NCI-H774 (cell line): Measurements from ENCODE around the gene ZDHHC14.
"Not testable (repeated sequence)": the region's sequence is repeated elsewhere in the genome, so short reads cannot be mapped to it uniquely, and the experiment has no call there.

ENCODE experiments used
- DNase-seq: peaks from one replicate; lab custom pipeline; 2025; lab: John Stamatoyannopoulos, UW

The ZDHHC14 gene

DNA sequence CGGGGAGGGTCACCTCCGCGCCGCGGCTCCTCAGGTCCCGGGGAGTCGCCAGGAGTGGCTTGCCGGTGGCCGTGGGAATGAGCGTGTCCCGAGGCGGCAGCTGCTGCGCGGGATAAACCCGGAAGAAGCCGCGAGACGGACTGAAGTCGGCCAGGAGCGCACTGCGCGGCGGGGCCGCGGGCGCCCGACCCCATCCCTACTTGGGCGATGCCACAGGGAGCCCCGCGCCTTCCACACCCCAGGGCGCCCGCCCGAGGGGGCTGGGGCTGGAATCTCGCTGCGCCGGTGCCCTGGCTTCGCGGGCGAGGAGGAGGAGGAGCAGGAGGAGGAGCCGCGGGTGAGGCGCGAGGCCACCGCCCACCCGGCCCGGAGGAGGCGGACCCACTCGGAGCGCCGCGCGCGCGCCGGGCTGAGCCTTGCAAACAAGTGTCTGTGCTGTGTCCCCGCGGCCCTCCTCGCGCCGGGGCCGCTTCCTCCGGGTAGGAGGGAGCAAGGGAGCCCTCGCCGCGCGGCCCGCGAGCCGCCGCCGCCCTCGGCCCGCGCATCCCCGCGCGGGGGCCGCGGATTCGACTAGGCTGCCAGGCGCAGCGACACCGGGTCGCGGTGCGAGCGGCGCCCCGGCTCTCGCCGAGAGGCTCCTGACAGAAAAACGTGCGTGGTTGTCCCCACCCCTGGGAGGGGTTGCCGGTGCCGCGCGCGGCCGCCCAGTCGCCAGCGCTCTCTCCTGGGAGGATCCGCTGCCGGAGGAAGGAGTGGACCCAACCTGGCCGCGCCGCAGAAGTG lies at the start of gene ZDHHC14:
ZDHHC14 (plus strand) TSS at position 412 of the 783 bp plus-strand sequence.
- peak; percentile 83 for DNase-seq

DNA sequence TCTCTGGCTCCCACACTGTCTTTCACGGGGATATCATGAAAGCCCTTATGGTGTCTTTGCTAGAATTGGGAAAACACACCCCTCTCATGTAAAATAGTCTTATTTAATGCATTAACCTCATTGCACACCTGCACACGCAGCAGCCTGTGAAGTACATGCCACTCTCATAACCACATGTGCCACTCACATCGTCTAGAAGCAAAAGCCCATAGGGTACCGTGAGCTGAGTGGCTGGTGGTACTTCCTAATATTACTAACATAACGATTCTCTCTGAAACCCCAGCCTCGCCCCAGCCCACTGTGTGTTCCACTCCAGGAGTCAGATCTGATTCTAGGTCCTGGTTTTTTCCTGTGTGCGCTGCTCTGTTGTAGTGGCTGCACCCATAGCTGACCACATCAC lies 48.2 kb upstream of the ZDHHC14 start:
- no peak for DNase-seq

DNA sequence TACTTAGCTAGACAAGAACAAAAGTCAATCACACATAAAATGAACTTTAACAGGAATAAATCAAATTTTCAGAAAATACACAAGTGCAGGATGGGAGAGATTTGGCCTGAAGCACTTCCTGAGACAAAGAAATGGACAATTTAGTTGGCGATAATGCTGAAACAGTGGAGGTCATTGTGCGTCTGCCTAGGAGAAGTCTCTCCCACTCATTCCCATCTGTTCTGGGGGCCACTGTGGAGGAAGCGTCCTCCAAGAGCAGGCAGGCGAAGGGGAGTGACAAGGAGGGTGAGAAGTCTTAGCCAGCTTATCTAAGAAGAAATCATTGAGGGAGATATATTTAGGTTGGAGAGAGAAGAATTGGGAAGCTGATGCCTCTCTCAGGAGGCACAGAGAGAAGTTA lies 47.5 kb upstream of the ZDHHC14 start:
- no peak for DNase-seq

GRCh38 chr6:157333956-157334355 lies 47.0 kb upstream of the ZDHHC14 start:
- DNase-seq, result no peak

GRCh38 chr6:157335829-157336228 lies 45.2 kb upstream of the ZDHHC14 start:
- no peak for DNase-seq

- not testable (repeated sequence) for DNase-seq
Measured at GRCh38 chr6:157337276-157337675, 43.7 kb upstream of the ZDHHC14 start.

- DNase-seq, result no peak
Measured at GRCh38 chr6:157337751-157338150, 43.2 kb upstream of the ZDHHC14 start.

GRCh38 chr6:157339432-157339831 lies 41.6 kb upstream of the ZDHHC14 start:
- DNase-seq, result no peak

DNA sequence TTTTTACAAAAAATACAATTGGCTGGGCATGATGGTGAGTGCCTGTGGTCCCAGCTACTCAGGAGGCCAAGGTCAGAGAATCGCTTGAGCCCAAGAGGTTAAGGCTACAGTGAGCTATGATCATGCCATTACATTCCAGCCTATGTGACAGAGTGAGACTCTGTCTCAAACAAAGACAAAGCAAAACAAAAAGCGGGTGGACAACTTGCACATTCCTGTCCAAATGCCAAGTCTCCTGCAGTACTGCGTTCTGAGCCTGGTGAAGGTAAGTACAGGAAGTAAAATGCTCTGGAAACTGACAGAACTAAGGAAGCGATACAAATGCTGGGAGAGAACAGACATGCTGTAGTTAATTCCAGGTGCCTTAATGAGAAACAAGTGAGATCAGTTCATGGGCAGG lies 37.3 kb upstream of the ZDHHC14 start:
- DNase-seq, result no peak

GRCh38 chr6:157346373-157346772 lies 34.6 kb upstream of the ZDHHC14 start:
- no peak for DNase-seq

- DNase-seq, result no peak
Measured at GRCh38 chr6:157358287-157358686, 22.7 kb upstream of the ZDHHC14 start.

- DNase-seq, result no peak
Measured at GRCh38 chr6:157361886-157362285, 19.1 kb upstream of the ZDHHC14 start.

- DNase-seq, result no peak
Measured at GRCh38 chr6:157364705-157365104, 16.3 kb upstream of the ZDHHC14 start.

- DNase-seq, result no peak
Measured at GRCh38 chr6:157366648-157367047, 14.3 kb upstream of the ZDHHC14 start.

DNA sequence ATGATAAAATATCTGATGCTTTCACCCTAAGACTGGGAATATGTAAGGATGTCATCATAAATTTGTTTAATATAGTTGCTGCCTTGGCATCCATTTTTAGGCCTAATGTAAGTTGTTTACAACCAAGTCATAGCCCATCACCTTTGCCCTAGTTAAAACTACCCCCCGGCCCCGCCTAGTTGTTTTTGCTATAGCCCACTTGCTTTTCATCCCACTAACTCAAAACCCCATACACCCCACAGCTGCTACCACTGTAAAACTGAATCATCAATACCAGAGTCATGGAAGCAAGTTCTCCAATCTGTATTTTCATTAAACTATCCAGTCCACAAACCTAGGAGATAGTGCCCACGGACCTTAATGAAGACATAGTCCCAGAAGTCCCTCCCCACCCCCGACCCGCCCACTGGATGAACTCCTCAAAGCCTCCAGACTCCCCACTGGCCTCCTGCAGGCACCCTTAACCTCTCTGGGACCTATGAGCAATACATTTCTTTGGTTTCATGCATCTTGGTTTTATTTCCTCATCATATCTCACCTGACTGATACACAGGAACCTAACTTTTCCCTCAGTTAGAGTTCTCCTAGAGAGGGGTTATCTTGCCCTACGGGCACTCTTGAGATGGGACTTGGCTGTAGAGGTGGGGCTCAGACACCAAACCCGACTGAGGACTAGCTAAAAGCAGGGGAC lies 12.5 kb upstream of the ZDHHC14 start:
- DNase-seq, result no peak

- no peak for DNase-seq
Measured at GRCh38 chr6:157370755-157371154, 10.2 kb upstream of the ZDHHC14 start.

- DNase-seq, result no peak
Measured at GRCh38 chr6:157372501-157373280, 8.3 kb upstream of the ZDHHC14 start.

DNA sequence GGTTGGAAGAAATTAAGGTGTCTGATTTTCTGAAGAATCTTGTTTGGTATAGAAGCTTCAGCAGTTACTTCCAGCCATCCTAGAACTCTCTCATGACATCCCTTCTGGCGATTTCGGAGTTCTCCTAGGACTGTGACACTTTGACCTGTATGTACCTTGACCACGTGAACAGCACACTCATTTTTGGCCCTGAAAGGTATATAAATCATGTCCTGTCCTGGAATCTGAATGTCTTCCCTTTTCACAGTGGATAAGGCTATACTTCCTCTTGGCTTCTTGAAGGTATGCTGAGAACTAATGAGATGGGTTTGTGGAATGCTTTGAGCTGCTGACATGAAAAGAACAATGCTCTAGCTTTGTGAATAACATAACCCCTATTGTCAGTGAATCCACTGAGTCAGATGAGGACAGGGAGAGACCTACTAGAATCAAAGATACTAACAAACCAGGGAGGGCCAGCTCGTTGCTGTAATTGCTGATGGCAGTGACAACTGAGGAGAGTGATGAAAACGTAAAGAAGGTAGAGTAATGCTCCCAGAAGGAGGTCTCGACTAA lies 6.0 kb upstream of the ZDHHC14 start:
- DNase-seq, result no peak

DNA sequence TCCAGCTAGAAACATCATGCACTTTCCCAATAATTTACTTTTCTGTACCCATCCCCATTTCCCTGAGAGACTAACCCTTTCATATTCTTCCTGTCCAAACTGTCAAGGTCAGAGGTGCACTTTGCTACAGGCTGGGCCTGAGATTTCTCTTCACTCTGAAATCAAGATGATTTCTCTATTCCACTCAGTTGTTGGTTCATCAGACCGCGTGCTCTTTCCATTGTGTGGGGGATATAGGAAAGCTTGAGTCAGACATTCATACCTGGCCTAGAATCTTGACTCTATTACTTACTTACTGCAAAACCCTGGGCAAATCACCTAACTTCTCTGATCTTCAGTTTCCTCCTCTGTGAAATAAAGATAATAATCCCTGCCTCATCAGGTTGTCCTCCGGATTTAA lies 4.7 kb upstream of the ZDHHC14 start:
- DNase-seq, result no peak

DNA sequence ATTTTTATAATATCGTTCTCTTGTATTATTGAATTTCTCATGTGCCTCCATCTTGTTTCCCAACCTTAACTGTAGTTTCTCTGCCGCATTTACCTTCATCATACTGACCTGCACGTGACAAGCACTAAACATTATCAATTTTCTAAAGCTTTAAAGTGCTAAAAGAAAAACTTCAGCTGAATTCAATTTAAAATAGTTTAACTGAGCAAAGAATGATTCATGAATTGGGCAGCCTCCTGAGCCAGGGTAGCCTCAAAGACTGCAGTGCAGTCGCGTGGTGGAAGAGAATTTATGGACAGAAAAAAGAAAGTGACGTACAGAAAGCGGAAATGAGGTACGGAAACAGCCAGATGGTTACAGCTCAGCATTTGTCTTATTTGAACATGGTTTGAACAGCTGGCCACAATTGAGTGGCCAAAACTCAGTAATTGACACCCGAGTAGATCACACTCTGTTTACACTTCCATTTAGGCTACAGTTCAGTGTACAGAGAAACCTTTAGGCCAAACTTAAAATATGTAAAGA lies 4.2 kb upstream of the ZDHHC14 start:
- peak; percentile 90 for DNase-seq

GRCh38 chr6:157379656-157380457 lies 1.1 kb upstream of the ZDHHC14 start:
- peak; percentile 94 for DNase-seq

DNA sequence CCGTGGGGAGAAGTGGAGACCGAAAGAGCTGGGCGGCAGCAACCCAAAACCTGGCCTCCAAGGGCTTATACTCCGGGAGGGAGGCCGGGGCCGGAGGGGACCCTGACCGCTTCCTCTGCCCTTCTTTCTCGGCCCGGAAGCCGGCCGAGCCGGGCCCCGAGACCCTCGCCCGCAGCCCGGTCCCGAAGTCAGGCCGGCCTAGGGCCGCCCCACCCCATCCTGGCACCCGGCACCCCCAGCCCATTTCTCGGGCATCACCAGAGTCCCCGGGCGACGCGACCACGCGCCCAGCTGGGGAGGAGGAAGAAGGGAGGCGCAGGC lies 572 bp upstream of the ZDHHC14 start:
- no peak for DNase-seq
